Subcutaneous abdominal adipose tissue (tissue), 5 donors: ENCODE results near the gene GLYR1.
A peak's percentile ranks its signal among the peaks of the same experiment; 100 is the strongest.

ENCODE experiments used
- H3K27ac ChIP-seq: one replicate; pipeline ENCODE4 v1.7.0; 2013; ENCODE audit warnings: low read depth, mild to moderate bottlenecking, inconsistent platforms, low read length, moderate library complexity
- H3K27me3 ChIP-seq, 5 donors: one replicate each; pipeline ENCODE4 v1.7.0; 2013; ENCODE audit warnings: low read length in 5 of 5, inconsistent platforms in 1 of 5; ENCODE audit not compliant: control insufficient read depth in 5 of 5, insufficient read depth in 4 of 5
- H3K36me3 ChIP-seq, 5 donors: one replicate each; pipeline ENCODE4 v1.7.0; 2013; ENCODE audit warnings: low read length in 5 of 5; ENCODE audit not compliant: control insufficient read depth in 5 of 5, insufficient read depth in 5 of 5
- H3K4me1 ChIP-seq, 5 donors: one replicate each; pipeline ENCODE4 v1.7.0; 2013; ENCODE audit warnings: low read length in 5 of 5, mild to moderate bottlenecking in 3 of 5, moderate library complexity in 1 of 5; ENCODE audit not compliant: control insufficient read depth in 5 of 5, insufficient read depth in 5 of 5
- H3K4me3 ChIP-seq, 5 donors: one replicate each; pipeline ENCODE4 v1.7.0; 2013; ENCODE audit warnings: low read length in 5 of 5, low read depth in 1 of 5
- H3K9ac ChIP-seq, 5 donors: one replicate each; pipeline ENCODE4 v1.7.0; 2013; ENCODE audit warnings: low read length in 5 of 5, mild to moderate bottlenecking in 4 of 5, moderate library complexity in 3 of 5
- H3K9me3 ChIP-seq, 5 donors: one replicate each; pipeline ENCODE4 v1.7.0; 2013; ENCODE audit warnings: low read length in 5 of 5; ENCODE audit not compliant: control insufficient read depth in 5 of 5
- donor health status: healthy.
- donor health status: healthy.
- donor health status: healthy.
- donor health status: healthy.
- donor health status: healthy.

Gene GLYR1

GRCh38 chr16:4868026-4868425 is 20.9 kb upstream of the GLYR1 start:
- H3K4me1 ChIP-seq, result peaks cover 0 to 9% (median 6%) of the 10 kb centered on the region in 5 donors
- no peaks in the 10 kb centered on the region for H3K27me3 ChIP-seq
- H3K4me3 ChIP-seq, result no peak overlapping the region
- no peaks in the 10 kb centered on the region for H3K9me3 ChIP-seq
- no peak overlapping the region for H3K9ac ChIP-seq
- no peak overlapping the region for H3K27ac ChIP-seq
- peaks cover 5 to 67% (median 44%) of the 10 kb centered on the region in 5 donors for H3K36me3 ChIP-seq

GRCh38 chr16:4866586-4866985 is 19.5 kb upstream of the GLYR1 start:
- Histone ChIP-seq H3K27ac (no peak overlapping the region), H3K36me3 (peaks cover 5 to 64% (median 33%) of the 10 kb centered on the region in 5 donors), H3K9ac (no peak overlapping the region), H3K4me3 (no peak overlapping the region), H3K4me1 (peaks cover 0 to 18% (median 11%) of the 10 kb centered on the region in 5 donors), H3K9me3 (no peaks in the 10 kb centered on the region), H3K27me3 (no peaks in the 10 kb centered on the region)

- H3K27me3 ChIP-seq, result no peaks in the 10 kb centered on the region
- H3K4me3 ChIP-seq, result no peak overlapping the region
- no peak overlapping the region for H3K9ac ChIP-seq
- no peak overlapping the region for H3K27ac ChIP-seq
- no peaks in the 10 kb centered on the region for H3K9me3 ChIP-seq
- peaks cover 0 to 18% (median 11%) of the 10 kb centered on the region in 5 donors for H3K4me1 ChIP-seq
- peaks cover 9 to 65% (median 34%) of the 10 kb centered on the region in 5 donors for H3K36me3 ChIP-seq
Measured at GRCh38 chr16:4865231-4865860, 18.3 kb upstream of the GLYR1 start.

GRCh38 chr16:4864728-4865127 is 17.6 kb upstream of the GLYR1 start:
- no peak overlapping the region for H3K27ac ChIP-seq
- H3K4me3 ChIP-seq, result no peak overlapping the region
- no peak overlapping the region for H3K9ac ChIP-seq
- no peaks in the 10 kb centered on the region for H3K9me3 ChIP-seq
- H3K4me1 ChIP-seq, result peaks cover 0 to 18% (median 11%) of the 10 kb centered on the region in 5 donors
- H3K36me3 ChIP-seq, result peaks cover 12 to 65% (median 35%) of the 10 kb centered on the region in 5 donors
- H3K27me3 ChIP-seq, result no peaks in the 10 kb centered on the region

- peaks cover 24 to 67% (median 38%) of the 10 kb centered on the region in 5 donors for H3K36me3 ChIP-seq
- peak overlapping the region; percentile 6 for H3K27ac ChIP-seq
- peaks cover 0 to 18% (median 11%) of the 10 kb centered on the region in 5 donors for H3K4me1 ChIP-seq
- no peaks in the 10 kb centered on the region for H3K9me3 ChIP-seq
- H3K27me3 ChIP-seq, result no peaks in the 10 kb centered on the region
- H3K4me3 ChIP-seq, result no peak overlapping the region
- no peak overlapping the region for H3K9ac ChIP-seq
Measured at GRCh38 chr16:4862639-4863038, 15.6 kb upstream of the GLYR1 start.

GRCh38 chr16:4860727-4861342 is 13.7 kb upstream of the GLYR1 start:
- H3K9ac ChIP-seq, result no peak overlapping the region

GRCh38 chr16:4859900-4860255 is 12.8 kb upstream of the GLYR1 start:
- peaks cover 0 to 28% (median 22%) of the 10 kb centered on the region in 5 donors for H3K4me1 ChIP-seq
- no peak overlapping the region for H3K9ac ChIP-seq
- H3K4me3 ChIP-seq, result no peak overlapping the region
- H3K27me3 ChIP-seq, result no peaks in the 10 kb centered on the region
- no peak overlapping the region for H3K27ac ChIP-seq
- H3K9me3 ChIP-seq, result no peaks in the 10 kb centered on the region
- peaks cover 34 to 78% (median 51%) of the 10 kb centered on the region in 5 donors for H3K36me3 ChIP-seq

More at GRCh38 chr16:4860727-4861342, 13.7 kb upstream of the GLYR1 start:
- Histone ChIP-seq H3K9me3 (no peaks in the 10 kb centered on the region), H3K27ac (no peak overlapping the region), H3K4me3 (no peak overlapping the region), H3K27me3 (no peaks in the 10 kb centered on the region), H3K36me3 (peaks cover 34 to 70% (median 44%) of the 10 kb centered on the region in 5 donors), H3K4me1 (peaks cover 0 to 22% (median 17%) of the 10 kb centered on the region in 5 donors)

GRCh38 chr16:4859190-4859899 is 12.3 kb upstream of the GLYR1 start:
- Histone ChIP-seq H3K9me3 (no peaks in the 10 kb centered on the region), H3K36me3 (peaks cover 34 to 78% (median 52%) of the 10 kb centered on the region in 5 donors), H3K4me3 (no peak overlapping the region), H3K27ac (no peak overlapping the region), H3K27me3 (no peaks in the 10 kb centered on the region), H3K4me1 (peaks cover 0 to 28% (median 22%) of the 10 kb centered on the region in 5 donors), H3K9ac (no peak overlapping the region)

GRCh38 chr16:4855804-4856203 is 8.7 kb upstream of the GLYR1 start:
- Histone ChIP-seq H3K4me1 (peaks cover 0 to 33% (median 29%) of the 10 kb centered on the region in 5 donors), H3K9me3 (no peaks in the 10 kb centered on the region), H3K27me3 (no peaks in the 10 kb centered on the region), H3K27ac (peak overlapping the region; percentile 51), H3K9ac (no peak overlapping the region), H3K36me3 (peaks cover 27 to 70% (median 55%) of the 10 kb centered on the region in 5 donors), H3K4me3 (no peak overlapping the region)

- Histone ChIP-seq H3K4me3 (no peak overlapping the region), H3K27ac (peak overlapping the region; percentile 51), H3K27me3 (no peaks in the 10 kb centered on the region), H3K9ac (no peak overlapping the region), H3K36me3 (peaks cover 27 to 66% (median 50%) of the 10 kb centered on the region in 5 donors), H3K4me1 (peaks cover 0 to 38% (median 33%) of the 10 kb centered on the region in 5 donors), H3K9me3 (no peaks in the 10 kb centered on the region)
Measured at GRCh38 chr16:4855371-4855770, 8.3 kb upstream of the GLYR1 start.
